Progenitor cell of endocrine pancreas (in vitro differentiated cells): ENCODE results near the gene RELA. TPM values are rescaled to one million over a fixed set of nuclear protein-coding genes. Genes with fewer than 3 reads are reported as not detected.
"Not testable (repeated sequence)": the region's sequence is repeated elsewhere in the genome, so short reads cannot be mapped to it uniquely, and the experiment has no call there.

Experiments
- DNase-seq: peaks from one replicate; pipeline ENCODE4 v3.0.0; 2021; ENCODE audit warnings: low spot score; ENCODE audit not compliant: unreplicated experiment
- H3K27ac Mint-ChIP-seq: 2 replicates; pipeline ENCODE4 v1.8.0; 2021; ENCODE audit warnings: mild to moderate bottlenecking, moderate library complexity, mixed read lengths
- H3K27me3 Mint-ChIP-seq: 2 replicates; pipeline ENCODE4 v1.8.0; 2021; ENCODE audit warnings: mixed read lengths
- H3K36me3 Mint-ChIP-seq: 2 replicates; pipeline ENCODE4 v1.8.0; 2022; ENCODE audit warnings: mixed read lengths; ENCODE audit not compliant: insufficient read depth
- H3K4me1 Mint-ChIP-seq: 2 replicates; pipeline ENCODE4 v1.8.0; 2021; ENCODE audit warnings: low read depth, mixed read lengths
- H3K4me3 Mint-ChIP-seq: 2 replicates; pipeline ENCODE4 v1.8.0; 2021; ENCODE audit warnings: low read depth, mild to moderate bottlenecking, moderate library complexity, mixed read lengths
- H3K9me3 Mint-ChIP-seq: 2 replicates; pipeline ENCODE4 v1.8.0; 2021; ENCODE audit warnings: low read depth, mixed read lengths
- CTCF ChIP-seq: fragments of 200-600 bp; sonication (generic); IDR thresholded peaks from one replicate; pipeline ENCODE4 v1.5.0; 2021; ENCODE audit warnings: antibody characterized with exemption, mild to moderate bottlenecking; ENCODE audit not compliant: unreplicated experiment
- total RNA-seq: library from RNA; stranded (reverse); gene quantifications from 2 replicates; pipeline ENCODE4 v1.2.1, GENCODE V29; 2021

The RELA gene
- total RNA-seq, 1 donor from 2014 or later, result 54.5 TPM

DNA sequence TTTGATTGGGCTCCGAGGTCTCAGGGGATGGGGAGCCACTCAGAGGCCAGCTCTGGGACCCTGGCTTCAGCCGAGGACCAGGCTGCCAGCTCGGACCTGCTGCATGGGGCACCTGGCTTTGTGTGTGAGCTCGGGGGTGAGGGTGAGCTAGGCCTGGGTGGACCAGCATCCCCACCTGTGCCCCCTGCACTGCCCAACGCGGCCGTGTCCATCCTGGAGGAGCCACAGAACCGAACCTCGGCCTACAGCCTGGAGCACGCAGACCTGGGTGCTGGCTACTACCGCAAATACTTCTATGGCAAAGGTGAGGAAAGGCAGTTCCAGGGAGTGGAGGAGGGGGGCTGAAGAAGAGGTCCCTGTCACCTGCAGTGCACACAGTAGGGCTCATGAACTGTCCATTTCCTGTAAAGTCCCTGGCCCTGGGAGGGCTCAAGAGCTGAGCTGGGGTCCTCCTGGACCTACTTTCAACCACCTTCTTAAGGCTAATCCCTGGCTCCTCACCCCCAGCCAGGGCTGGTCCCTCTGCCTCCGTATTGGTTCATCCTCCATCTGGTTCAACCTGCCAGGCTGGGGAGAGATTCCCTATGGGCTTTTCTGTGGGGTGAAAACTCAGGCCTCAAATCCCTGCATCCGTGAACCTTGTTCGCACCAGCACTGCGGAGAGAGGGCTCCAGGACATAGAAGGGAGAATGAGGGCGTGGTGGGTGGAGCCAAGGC lies 21.3 kb downstream of the RELA start:
- peak overlapping the region; percentile 50 for H3K4me3 Mint-ChIP-seq
- no peak overlapping the region for H3K27ac Mint-ChIP-seq
- H3K27me3 Mint-ChIP-seq, result peaks cover 23% of the 10 kb centered on the region
- DNase-seq, result no peak
- H3K36me3 Mint-ChIP-seq, result peaks cover 3% of the 10 kb centered on the region
- no peaks in the 10 kb centered on the region for H3K9me3 Mint-ChIP-seq
- no peak for TF ChIP-seq CTCF
- peaks cover 6% of the 10 kb centered on the region for H3K4me1 Mint-ChIP-seq

- no peak for TF ChIP-seq CTCF
- H3K36me3 Mint-ChIP-seq, result peaks cover 3% of the 10 kb centered on the region
- H3K4me3 Mint-ChIP-seq, result no peak overlapping the region
- H3K4me1 Mint-ChIP-seq, result peaks cover 6% of the 10 kb centered on the region
- H3K9me3 Mint-ChIP-seq, result no peaks in the 10 kb centered on the region
- peaks cover 22% of the 10 kb centered on the region for H3K27me3 Mint-ChIP-seq
- no peak for DNase-seq
- no peak overlapping the region for H3K27ac Mint-ChIP-seq
Measured at GRCh38 chr11:65640483-65641296, 22.0 kb downstream of the RELA start.

- H3K36me3 Mint-ChIP-seq, result peaks cover 3% of the 10 kb centered on the region
- TF ChIP-seq CTCF, result no peak
- H3K4me3 Mint-ChIP-seq, result no peak overlapping the region
- no peak for DNase-seq
- peaks cover 19% of the 10 kb centered on the region for H3K27me3 Mint-ChIP-seq
- H3K27ac Mint-ChIP-seq, result no peak overlapping the region
- H3K9me3 Mint-ChIP-seq, result no peaks in the 10 kb centered on the region
- H3K4me1 Mint-ChIP-seq, result peaks cover 6% of the 10 kb centered on the region
Measured at GRCh38 chr11:65639623-65640482, 22.9 kb downstream of the RELA start.

GRCh38 chr11:65639228-65639597 lies 23.5 kb downstream of the RELA start:
- H3K27ac Mint-ChIP-seq, H3K4me3 Mint-ChIP-seq, H3K36me3 Mint-ChIP-seq, H3K9me3 Mint-ChIP-seq, DNase-seq, H3K4me1 Mint-ChIP-seq: not testable (repeated sequence)
- peaks cover 16% of the 10 kb centered on the region for H3K27me3 Mint-ChIP-seq

DNA sequence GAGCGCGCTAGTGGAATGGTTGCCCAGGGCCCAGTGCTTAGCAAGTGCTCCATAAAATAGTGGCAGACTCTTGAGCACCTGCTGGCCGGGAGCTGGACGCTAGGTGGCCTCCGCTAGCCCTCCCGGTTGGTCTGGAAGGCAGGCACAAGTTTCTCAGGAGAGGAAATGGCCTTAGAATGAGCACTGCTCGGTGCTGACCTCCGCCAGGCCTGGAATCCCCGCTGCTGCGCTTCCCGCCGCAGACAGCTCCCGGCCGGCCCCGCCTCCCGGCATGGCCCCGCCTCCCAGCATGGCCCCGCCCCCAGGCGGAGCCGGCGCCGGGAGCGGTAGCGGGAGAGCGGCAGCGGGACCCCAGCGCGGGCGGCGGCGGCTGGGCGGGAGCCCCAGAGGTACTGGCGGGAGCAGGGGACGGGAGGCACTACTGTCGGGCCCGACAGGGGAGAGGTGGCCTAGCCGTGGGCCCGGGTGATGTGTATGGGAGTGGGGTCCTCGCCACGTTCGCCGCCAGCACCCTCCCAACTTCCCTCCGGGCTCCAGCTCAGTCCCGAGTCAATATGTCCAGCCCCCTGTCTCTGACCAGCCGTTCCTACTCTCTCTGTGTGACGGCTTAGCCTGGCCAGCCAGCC lies 24.8 kb downstream of the RELA start, which contains the start of gene SIPA1:
Gene SIPA1, plus strand, starts transcription at position 308 of the 626 bp plus-strand sequence. CDS start 2,821 bp downstream, outside the sequence.
- peaks cover 6% of the 10 kb centered on the region for H3K27me3 Mint-ChIP-seq
- DNase-seq, result peak; percentile 60
- H3K36me3 Mint-ChIP-seq, result peaks cover 3% of the 10 kb centered on the region
- peaks cover 6% of the 10 kb centered on the region for H3K4me1 Mint-ChIP-seq
- peak within 1 kb of the TSS; percentile 70 for H3K4me3 Mint-ChIP-seq
- peak; percentile 56 for TF ChIP-seq CTCF
- H3K27ac Mint-ChIP-seq, result peak within 1 kb of the TSS; percentile 81
- H3K9me3 Mint-ChIP-seq, result no peaks in the 10 kb centered on the region
